CD14-positive monocyte (primary cell): ENCODE data around the gene RCOR2. TPM values are rescaled to one million over a fixed set of nuclear protein-coding genes. Genes with fewer than 3 reads are reported as not detected.

Experiments used
- DNase-seq, 3 donors: peaks; one replicate each; pipeline ENCODE4 v3.0.0-alpha.2; 2011 to 2022
- H2AFZ ChIP-seq: 2 replicates; pipeline ENCODE4 v1.6.0; 2012; ENCODE audit warnings: mild to moderate bottlenecking, low read depth, low read length, inconsistent platforms; ENCODE audit not compliant: insufficient read depth, poor library complexity, severe bottlenecking
- H3K27ac ChIP-seq, 2 donors: 1 replicate in 1 of 2; 2 replicates in 1 of 2; pipeline ENCODE4 v1.5.1; 2012 to 2013; ENCODE audit warnings: low read length in 2 of 2, control low read depth in 1 of 2, inconsistent platforms in 1 of 2, low read depth in 1 of 2, mild to moderate bottlenecking in 1 of 2
- H3K27me3 ChIP-seq, 2 donors: one replicate each; pipeline versions ENCODE4 v1.6.0 to v1.6.1; 2011 to 2013; ENCODE audit warnings: low read length in 2 of 2; ENCODE audit not compliant: control insufficient read depth in 2 of 2, insufficient read depth in 2 of 2
- H3K36me3 ChIP-seq, 2 donors: replicated peaks in 1 of 2; 1 replicate in 1 of 2; 2 replicates in 1 of 2; pipeline versions ENCODE4 v1.5.1 to v1.6.1; 2012 to 2013; ENCODE audit warnings: low read length in 2 of 2, control low read depth in 1 of 2, inconsistent platforms in 1 of 2, mild to moderate bottlenecking in 1 of 2; ENCODE audit not compliant: insufficient read depth in 2 of 2, control insufficient read depth in 1 of 2
- H3K4me1 ChIP-seq, 2 donors: 1 replicate in 1 of 2; 2 replicates in 1 of 2; pipeline versions ENCODE4 v1.5.1 to v1.6.1; 2012 to 2013; ENCODE audit warnings: low read length in 2 of 2, control low read depth in 1 of 2, inconsistent platforms in 1 of 2, mild to moderate bottlenecking in 1 of 2, moderate library complexity in 1 of 2; ENCODE audit not compliant: insufficient read depth in 2 of 2, control insufficient read depth in 1 of 2
- H3K4me2 ChIP-seq: replicated peaks from 2 replicates; pipeline ENCODE3; 2012; ENCODE audit warnings: low read length, moderate library complexity, mild to moderate bottlenecking; ENCODE audit not compliant: poor library complexity, severe bottlenecking; ENCODE audit errors: extremely low read depth
- H3K4me3 ChIP-seq, 3 experiments: fragments of 200-600 bp in 1 of 3; sonication (generic) in 1 of 3; replicated peaks in 1 of 3; 1 replicate in 2 of 3; 2 replicates in 1 of 3; pipeline ENCODE4 v1.5.1; 2011 to 2013; ENCODE audit warnings: low read length in 3 of 3, mild to moderate bottlenecking in 3 of 3, control low read depth in 2 of 3, low read depth in 2 of 3, inconsistent platforms in 1 of 3, moderate library complexity in 1 of 3
- H3K79me2 ChIP-seq: 2 replicates; pipeline ENCODE4 v1.6.0; 2012; ENCODE audit warnings: mild to moderate bottlenecking, control low read depth, inconsistent platforms, low read length, moderate library complexity; ENCODE audit not compliant: insufficient read depth
- H3K9ac ChIP-seq: 2 replicates; pipeline ENCODE4 v1.6.0; 2017; ENCODE audit warnings: low read length, mild to moderate bottlenecking; ENCODE audit not compliant: insufficient read depth, poor library complexity, severe bottlenecking
- H3K9me3 ChIP-seq, 2 donors: replicated peaks in 1 of 2; 1 replicate in 1 of 2; 2 replicates in 1 of 2; pipeline versions ENCODE4 v1.5.1 to v1.6.1; 2012 to 2013; ENCODE audit warnings: low read length in 2 of 2, control low read depth in 1 of 2; ENCODE audit not compliant: control insufficient read depth in 1 of 2, insufficient read depth in 1 of 2
- H4K20me1 ChIP-seq: 2 replicates; pipeline ENCODE4 v1.6.0; 2012; ENCODE audit warnings: mild to moderate bottlenecking, low read length, control low read depth, moderate library complexity; ENCODE audit not compliant: insufficient read depth
- H3K27ac Mint-ChIP-seq, 7 donors: one replicate each; pipeline ENCODE4 v1.8.0; 2020; ENCODE audit warnings: mild to moderate bottlenecking in 7 of 7, mixed read lengths in 7 of 7, moderate library complexity in 6 of 7, inconsistent platforms in 2 of 7
- H3K27me3 Mint-ChIP-seq, 3 donors: one replicate each; pipeline ENCODE4 v1.8.0; 2021 to 2022; ENCODE audit warnings: low read depth in 3 of 3, mild to moderate bottlenecking in 3 of 3, mixed read lengths in 3 of 3, moderate library complexity in 3 of 3, inconsistent platforms in 1 of 3
- H3K36me3 Mint-ChIP-seq, 2 donors: one replicate each; pipeline ENCODE4 v1.8.0; 2020; ENCODE audit warnings: mixed read lengths in 2 of 2, inconsistent platforms in 1 of 2, mild to moderate bottlenecking in 1 of 2
- H3K4me1 Mint-ChIP-seq: one replicate; pipeline ENCODE4 v1.8.0; 2020; ENCODE audit warnings: mild to moderate bottlenecking, mixed read lengths
- H3K4me3 Mint-ChIP-seq, 2 donors: one replicate each; pipeline ENCODE4 v1.8.0; 2020; ENCODE audit warnings: mild to moderate bottlenecking in 2 of 2, mixed read lengths in 2 of 2, moderate library complexity in 1 of 2
- H3K9me3 Mint-ChIP-seq, 7 donors: one replicate each; pipeline ENCODE4 v1.8.0; 2020 to 2022; ENCODE audit warnings: mixed read lengths in 7 of 7, mild to moderate bottlenecking in 6 of 7, moderate library complexity in 6 of 7, inconsistent platforms in 2 of 7
- CTCF ChIP-seq: fragments of 200-600 bp; IDR thresholded peaks from one replicate; pipeline ENCODE4 v1.8.0; 2022; ENCODE audit warnings: antibody characterized with exemption, mild to moderate bottlenecking
- WGBS: methylation state at CpG from one replicate; pipeline ENCODE4 v1.1.5; 2013; ENCODE audit warnings: missing lambda C conversion rate; ENCODE audit not compliant: insufficient coverage; 5-methylcytosine and 5-hydroxymethylcytosine counted together
- intact Hi-C, 2 donors: fragments of 100-400 bp; cut with micrococcal nuclease; formaldehyde crosslinking; loops; one replicate each; pipeline versions ENCODE4 v1.15.0 to v1.15.1; 2023
- polyA plus RNA-seq, 3 donors: library from polyadenylated mRNA; depleted of rRNA in 1 of 3; unstranded in 2 of 3; stranded (reverse) in 1 of 3; fragments of 300-500 nt in 2 of 3; fragments of >200 nt in 1 of 3; fragmentation: Illumina TruSeq in 2 of 3; gene quantifications; 1 replicate in 2 of 3; 2 replicates in 1 of 3; pipeline ENCODE4 v1.2.3, GENCODE V29; 2012 to 2021

Gene RCOR2
- polyA plus RNA-seq, 3 donors = not detected

- peaks cover 0 to 4% (median 0%) of the 10 kb centered on the region in 7 donors for H3K9me3 Mint-ChIP-seq
- intact Hi-C loops = no loop called here
These were observed 5.5 kb downstream of the RCOR2 start for GRCh38 chr11:63911440-63911839.

GRCh38 chr11:63910675-63911074 is 6.3 kb downstream of the RCOR2 start:
- H3K27ac Mint-ChIP-seq = no peak overlapping the region
- Histone ChIP-seq H3K9me3 (no peaks in the 10 kb centered on the region), H3K36me3 (peaks cover 42 to 46% of the 10 kb centered on the region in 2 donors), H4K20me1 (peaks cover 85% of the 10 kb centered on the region), H3K4me1 (peaks cover 0 to under 1% of the 10 kb centered on the region in 2 donors), H3K27me3 (peaks cover 0 to 11% of the 10 kb centered on the region in 2 donors), H2AFZ (no peak overlapping the region), H3K79me2 (peaks cover 5% of the 10 kb centered on the region), H3K9ac (no peak overlapping the region), H3K4me3 (no peak overlapping the region), H3K4me2 (no peak overlapping the region), H3K27ac (no peak overlapping the region)
- intact Hi-C loops = no loop called here
- peaks cover 0 to under 1% (median 0%) of the 10 kb centered on the region in 7 donors for H3K9me3 Mint-ChIP-seq
- no peak overlapping the region for H3K4me3 Mint-ChIP-seq
- WGBS = 94% methylated on average over 5 of the region's 9 CpGs
- peaks cover 2% of the 10 kb centered on the region for H3K4me1 Mint-ChIP-seq
- no peak for DNase-seq
- H3K27me3 Mint-ChIP-seq = peaks cover 8 to 21% (median 16%) of the 10 kb centered on the region in 3 donors
- peaks cover 26 to 48% of the 10 kb centered on the region in 2 donors for H3K36me3 Mint-ChIP-seq
- TF ChIP-seq CTCF = no peak

More at GRCh38 chr11:63911440-63911839, 5.5 kb downstream of the RCOR2 start:
- TF ChIP-seq CTCF = no peak
- Histone ChIP-seq H3K4me3 (no peak overlapping the region), H3K79me2 (peaks cover 5% of the 10 kb centered on the region), H2AFZ (no peak overlapping the region), H3K27me3 (peaks cover 6 to 18% of the 10 kb centered on the region in 2 donors), H3K9me3 (no peaks in the 10 kb centered on the region), H3K4me2 (no peak overlapping the region), H3K9ac (no peak overlapping the region), H4K20me1 (peaks cover 82% of the 10 kb centered on the region), H3K36me3 (peaks cover 36 to 41% of the 10 kb centered on the region in 2 donors), H3K27ac (no peak overlapping the region), H3K4me1 (peaks cover 7 to 8% of the 10 kb centered on the region in 2 donors)
- Mint-ChIP-seq H3K36me3 (peaks cover 20 to 42% of the 10 kb centered on the region in 2 donors), H3K4me1 (peaks cover 5% of the 10 kb centered on the region), H3K27ac (no peak overlapping the region), H3K27me3 (peaks cover 14 to 29% (median 22%) of the 10 kb centered on the region in 3 donors), H3K4me3 (no peak overlapping the region)
- DNase-seq = no peak
- 95% methylated on average over 6 of the region's 8 CpGs for WGBS
